NCI-H128 (cell line): ENCODE results near the gene CACNA1H.

ENCODE experiments used
- DNase-seq: peaks from one replicate; lab custom pipeline; 2025; ENCODE audit not compliant: unreplicated experiment; lab: John Stamatoyannopoulos, UW

The CACNA1H gene

GRCh38 chr16:1210461-1210860 lies 57.6 kb downstream of the CACNA1H start:
- DNase-seq = no peak

DNA sequence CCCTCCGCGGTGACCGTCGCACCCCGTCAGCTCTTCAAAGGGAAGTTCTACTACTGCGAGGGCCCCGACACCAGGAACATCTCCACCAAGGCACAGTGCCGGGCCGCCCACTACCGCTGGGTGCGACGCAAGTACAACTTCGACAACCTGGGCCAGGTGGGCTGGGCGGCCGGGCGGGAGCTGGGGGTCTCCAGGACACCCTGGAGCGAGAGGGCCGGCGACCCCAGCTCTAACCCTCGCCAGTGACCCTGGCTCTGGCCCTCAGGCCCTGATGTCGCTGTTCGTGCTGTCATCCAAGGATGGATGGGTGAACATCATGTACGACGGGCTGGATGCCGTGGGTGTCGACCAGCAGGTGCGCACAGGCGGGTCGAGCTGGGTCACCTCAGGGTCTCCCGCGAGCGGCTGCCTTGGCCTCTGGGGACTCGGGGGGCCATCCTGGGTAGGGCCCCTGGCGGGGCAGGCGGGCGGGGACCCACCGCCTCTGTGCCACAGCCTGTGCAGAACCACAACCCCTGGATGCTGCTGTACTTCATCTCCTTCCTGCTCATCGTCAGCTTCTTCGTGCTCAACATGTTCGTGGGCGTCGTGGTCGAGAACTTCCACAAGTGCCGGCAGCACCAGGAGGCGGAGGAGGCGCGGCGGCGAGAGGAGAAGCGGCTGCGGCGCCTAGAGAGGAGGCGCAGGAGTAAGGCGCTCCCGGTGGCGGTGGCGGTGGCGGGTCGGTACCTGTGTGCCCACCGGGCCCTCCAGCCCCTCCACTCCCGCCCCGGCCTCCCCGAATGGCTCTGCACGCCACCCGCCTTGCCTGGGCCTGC lies 58.8 kb downstream of the CACNA1H start:
- DNase-seq = no peak

DNA sequence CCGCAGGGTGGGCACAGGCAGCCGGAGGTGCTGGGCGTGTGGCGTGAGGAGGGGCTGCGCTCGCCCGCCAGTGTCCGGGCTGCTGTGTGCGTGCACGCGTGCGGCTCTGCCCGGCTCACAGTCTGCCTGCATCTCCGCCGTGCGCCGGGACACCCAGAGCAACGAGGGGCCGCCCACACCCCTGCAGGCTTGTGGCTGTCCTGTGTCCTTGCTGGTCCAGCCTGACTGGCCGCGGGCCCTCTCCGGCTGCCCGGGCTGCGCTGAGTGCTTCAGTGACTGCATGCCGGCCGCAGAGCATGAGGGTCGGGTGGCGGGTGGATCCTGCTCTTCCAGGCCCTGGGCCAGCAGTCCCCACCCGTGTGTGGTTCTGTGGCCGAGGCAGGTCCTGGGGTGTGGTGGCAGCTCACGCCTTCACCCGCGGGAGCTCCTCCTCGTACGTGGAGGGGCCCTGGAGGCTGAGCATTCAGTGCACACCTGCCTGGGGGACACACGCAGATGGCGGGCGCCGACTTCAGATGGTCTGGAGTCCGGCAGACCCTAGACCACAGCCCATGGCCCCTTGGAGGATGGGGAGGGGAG lies 59.8 kb downstream of the CACNA1H start:
- no peak for DNase-seq

DNA sequence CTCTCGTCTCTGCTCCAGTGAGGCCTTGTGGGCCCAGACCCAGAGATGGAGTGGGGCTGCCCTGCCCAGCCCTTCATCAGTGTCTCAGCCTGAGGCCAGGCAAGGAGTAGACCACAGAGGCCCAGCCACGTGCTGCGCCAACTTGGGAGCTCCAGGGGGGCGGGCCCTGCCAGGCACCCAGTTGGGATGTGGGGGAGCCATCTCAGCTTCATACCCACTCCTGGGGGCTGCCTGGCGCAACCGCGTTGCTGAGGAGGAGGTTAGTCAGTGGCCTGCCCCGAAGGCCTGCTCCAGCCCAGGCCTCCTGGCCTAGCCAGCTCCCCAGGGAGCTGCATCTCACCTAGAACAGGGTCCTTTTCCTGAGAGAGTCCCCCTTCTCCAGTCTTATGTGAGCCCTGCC lies 60.3 kb downstream of the CACNA1H start:
- DNase-seq = no peak

DNA sequence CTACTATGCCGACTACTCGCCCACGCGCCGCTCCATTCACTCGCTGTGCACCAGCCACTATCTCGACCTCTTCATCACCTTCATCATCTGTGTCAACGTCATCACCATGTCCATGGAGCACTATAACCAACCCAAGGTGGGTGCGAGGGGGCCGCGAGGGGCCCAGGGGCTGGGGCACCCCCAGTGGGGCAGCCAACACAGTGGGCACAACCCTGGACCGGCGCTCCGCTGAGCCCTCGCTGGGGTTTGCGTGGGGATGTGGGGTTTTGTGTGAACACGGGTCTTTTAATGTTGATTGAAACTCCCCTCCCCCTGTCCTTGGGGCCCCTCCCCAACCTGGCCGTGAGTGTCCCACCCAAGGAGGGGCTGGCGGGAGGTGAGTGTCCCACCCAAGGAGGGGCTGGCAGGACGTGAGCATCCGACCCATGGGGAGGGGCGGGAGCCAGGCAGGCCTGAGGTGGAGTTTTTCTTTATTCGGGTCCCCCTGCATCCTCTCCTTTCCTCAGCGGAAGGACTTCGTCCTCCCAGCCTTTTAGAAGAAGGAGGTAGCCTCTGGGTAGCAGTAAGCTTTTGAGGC lies 61.0 kb downstream of the CACNA1H start:
- no peak for DNase-seq

DNA sequence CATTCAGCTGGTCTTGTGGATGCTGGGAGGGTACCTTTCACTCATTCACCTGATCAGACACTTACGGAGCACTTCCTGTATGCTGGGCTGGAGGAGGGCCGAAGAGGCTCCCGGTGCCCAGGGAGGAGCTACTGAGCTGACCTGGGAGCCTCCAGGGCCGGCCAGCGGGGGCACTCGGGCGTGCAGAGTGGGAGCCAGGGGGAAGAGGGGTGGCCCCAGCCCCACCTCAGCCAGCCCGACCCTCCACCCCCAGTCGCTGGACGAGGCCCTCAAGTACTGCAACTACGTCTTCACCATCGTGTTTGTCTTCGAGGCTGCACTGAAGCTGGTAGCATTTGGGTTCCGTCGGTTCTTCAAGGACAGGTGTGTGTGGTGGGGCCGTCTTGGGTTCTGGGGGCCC lies 61.8 kb downstream of the CACNA1H start:
- no peak for DNase-seq

DNA sequence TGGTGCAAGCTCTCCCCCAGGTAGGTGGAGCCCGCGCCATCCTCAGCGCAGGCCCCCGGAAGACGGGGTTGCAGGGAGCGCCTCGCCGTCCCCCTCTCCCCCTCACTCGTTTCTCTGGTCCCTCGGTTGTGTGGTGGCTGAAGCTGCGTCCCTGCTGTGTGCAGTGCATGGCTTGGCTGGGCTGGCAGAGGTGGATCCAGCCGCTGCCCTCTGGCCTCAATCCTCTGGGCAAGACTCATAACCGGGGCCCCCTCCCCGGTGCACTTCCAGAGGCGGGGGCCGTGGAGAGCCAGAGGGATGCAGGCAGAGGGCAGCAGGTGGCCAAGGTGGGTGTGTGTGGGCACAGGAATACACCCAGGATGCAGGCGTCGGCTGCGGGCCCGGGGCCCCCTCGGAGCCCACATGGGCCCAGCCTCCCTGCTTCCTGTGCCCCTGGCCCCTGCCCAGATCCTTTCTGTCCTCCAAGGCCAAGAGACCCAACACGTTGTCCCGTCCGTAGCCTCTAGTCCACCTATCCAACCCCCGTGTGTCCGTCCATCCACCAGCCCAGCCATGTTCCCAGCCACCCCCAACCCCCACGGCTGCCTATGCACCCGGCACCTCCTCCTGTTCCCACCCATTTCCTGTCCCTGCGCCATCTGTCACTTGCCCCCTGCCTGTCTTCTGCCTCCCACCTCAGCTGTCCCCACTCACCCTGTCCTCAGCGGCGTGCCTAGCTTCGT lies 62.8 kb downstream of the CACNA1H start:
- DNase-seq = no peak

DNA sequence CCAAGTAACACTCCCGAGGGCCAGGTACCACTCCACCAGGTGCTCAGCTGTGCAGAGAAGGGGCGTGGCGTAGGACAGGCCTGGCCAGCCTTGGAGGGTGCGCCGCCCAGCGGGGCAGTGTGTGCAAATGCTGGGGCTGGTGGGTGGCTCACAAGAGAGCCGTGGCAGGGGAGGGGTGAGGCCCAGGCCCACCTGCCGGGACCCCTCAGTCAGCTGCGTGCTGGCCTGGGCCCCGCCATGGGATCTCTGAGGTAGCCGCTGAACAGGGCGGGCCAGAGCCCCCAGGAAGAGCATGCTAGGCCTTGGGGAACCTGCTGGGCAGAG lies 63.4 kb downstream of the CACNA1H start:
- DNase-seq = no peak

DNA sequence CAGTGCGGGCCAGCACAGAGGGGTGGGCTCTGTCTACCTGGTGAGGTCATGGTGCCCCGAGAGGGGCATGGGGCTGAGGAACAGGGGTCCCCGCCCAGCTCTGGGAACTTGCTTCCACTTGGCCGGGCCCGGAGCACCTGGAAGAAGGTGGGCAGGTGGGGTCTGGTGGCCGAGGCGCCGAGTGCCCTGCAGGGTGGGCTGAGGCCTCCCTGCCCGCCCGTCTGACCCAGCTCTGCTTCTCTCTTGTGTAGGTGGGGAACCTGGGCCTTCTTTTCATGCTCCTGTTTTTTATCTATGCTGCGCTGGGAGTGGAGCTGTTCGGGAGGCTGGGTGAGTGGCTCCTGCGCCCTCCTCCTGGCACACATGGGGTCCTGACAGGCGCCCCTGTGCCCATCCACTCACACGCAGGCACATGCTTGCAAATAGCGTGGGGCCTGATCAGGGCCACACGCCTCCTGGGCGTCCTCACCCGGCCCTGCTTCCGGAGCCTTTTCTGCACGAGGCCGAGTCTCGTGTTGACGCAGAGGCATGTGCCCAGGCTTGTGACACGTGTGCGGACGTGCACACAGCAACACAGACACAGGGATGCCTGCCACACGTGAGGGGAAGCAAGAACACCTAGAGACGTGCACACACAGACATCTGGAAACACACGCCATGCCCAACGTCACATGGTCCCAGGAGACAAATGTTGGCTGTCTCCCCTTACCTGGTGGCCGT lies 63.9 kb downstream of the CACNA1H start:
- DNase-seq = no peak

- DNase-seq = no peak
Observed at GRCh38 chr16:1217526-1217925, 64.6 kb downstream of the CACNA1H start.

- DNase-seq = no peak
Observed at GRCh38 chr16:1218061-1218929, 65.4 kb downstream of the CACNA1H start.

DNA sequence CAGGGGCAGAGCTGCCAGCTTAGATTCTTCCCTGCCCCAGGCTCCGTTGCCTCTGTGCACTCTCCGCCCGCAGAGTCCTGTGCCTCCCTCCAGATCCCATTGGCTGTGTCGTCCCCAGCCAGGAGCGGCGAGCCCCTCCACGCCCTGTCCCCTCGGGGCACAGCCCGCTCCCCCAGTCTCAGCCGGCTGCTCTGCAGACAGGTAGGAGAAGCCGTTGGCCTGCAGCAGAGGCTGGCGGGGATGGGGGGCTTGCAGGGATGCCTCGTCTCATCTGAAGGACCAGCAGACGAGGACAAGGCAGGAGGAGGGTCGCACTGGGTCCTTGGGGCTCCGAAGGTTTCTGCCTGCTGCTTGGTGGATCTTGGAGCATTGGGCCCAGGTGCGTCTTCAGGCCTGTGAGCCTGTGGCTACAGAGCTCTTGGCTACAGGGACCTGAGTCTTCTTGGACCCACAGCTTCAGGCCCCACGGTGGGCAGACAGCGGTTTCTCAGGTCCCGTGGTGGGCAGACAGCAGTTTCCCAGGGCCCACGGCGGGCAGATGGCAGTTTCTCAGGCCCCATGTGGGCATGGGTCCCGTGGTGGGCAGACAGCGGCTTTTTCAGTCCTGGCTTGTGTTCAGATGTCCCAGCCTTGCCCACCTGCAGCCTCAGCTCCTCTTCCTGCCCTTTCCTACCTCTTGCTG lies 66.2 kb downstream of the CACNA1H start:
- no peak for DNase-seq

GRCh38 chr16:1220098-1220728 lies 67.3 kb downstream of the CACNA1H start:
- no peak for DNase-seq

DNA sequence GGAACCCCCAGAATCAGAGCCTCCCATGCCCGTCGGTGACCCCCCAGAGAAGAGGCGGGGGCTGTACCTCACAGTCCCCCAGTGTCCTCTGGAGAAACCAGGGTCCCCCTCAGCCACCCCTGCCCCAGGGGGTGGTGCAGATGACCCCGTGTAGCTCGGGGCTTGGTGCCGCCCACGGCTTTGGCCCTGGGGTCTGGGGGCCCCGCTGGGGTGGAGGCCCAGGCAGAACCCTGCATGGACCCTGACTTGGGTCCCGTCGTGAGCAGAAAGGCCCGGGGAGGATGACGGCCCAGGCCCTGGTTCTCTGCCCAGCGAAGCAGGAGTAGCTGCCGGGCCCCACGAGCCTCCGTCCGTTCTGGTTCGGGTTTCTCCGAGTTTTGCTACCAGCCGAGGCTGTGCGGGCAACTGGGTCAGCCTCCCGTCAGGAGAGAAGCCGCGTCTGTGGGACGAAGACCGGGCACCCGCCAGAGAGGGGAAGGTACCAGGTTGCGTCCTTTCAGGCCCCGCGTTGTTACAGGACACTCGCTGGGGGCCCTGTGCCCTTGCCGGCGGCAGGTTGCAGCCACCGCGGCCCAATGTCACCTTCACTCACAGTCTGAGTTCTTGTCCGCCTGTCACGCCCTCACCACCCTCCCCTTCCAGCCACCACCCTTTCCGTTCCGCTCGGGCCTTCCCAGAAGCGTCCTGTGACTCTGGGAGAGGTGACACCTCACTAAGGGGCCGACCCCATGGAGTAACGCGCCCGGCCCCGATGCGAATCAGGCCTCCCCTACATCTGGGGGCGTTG lies 68.1 kb downstream of the CACNA1H start:
- DNase-seq = no peak

- DNase-seq = no peak
Observed at GRCh38 chr16:1221628-1222552, 69.0 kb downstream of the CACNA1H start.

GRCh38 chr16:1222553-1223354 lies 69.8 kb downstream of the CACNA1H start:
- no peak for DNase-seq
